Measurements from ENCODE around the gene SF1.
A peak's percentile ranks its signal among the peaks of the same experiment; 100 is the strongest.

DNA sequence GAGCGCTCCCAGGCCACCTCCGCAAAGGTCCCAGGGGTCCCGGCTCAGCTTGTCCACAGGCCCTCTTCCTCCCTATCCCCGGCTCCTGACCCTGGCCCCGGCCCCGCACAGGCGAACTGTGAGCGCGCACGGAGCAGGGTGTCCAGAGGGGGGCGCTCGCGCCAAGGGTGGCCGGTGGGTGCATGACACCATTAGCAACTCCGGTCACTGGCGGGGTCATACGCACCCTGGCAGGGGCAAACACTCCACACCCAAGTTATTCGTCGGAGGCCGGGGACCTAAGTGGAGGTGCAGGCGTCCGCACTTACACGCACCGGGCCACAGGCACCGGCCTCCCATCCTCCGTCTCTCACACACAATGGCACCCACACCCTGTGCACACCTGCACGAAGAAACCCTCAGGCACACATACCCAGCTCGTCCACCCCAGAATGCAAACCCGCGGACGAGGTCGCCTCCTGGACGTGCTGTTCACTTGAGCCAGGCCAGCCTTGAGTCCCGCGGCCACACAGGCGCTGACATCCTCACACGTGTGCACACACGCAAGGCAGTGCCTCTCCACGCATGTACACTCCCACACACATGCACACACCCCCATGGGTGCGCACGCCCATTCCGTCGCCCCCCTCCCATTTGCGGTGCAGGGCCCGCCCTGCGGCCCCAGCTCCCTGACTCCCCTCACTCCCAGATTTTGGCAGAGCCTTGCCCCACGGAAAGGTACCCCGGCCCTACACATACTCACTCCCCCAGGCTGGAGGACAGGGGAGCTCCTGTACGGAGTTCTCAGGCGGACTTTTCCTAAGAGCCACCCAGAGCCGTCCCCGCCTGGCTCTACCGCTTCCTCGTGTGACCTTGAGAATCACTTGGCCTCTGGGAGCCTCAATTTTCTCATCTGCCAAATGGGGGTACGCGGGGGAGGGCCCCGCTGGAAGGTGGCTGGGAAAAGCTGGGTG is 34.5 kb downstream of the SF1 start, which contains the start of gene RASGRP2:
- TF ChIP-seq, protein P1, sequence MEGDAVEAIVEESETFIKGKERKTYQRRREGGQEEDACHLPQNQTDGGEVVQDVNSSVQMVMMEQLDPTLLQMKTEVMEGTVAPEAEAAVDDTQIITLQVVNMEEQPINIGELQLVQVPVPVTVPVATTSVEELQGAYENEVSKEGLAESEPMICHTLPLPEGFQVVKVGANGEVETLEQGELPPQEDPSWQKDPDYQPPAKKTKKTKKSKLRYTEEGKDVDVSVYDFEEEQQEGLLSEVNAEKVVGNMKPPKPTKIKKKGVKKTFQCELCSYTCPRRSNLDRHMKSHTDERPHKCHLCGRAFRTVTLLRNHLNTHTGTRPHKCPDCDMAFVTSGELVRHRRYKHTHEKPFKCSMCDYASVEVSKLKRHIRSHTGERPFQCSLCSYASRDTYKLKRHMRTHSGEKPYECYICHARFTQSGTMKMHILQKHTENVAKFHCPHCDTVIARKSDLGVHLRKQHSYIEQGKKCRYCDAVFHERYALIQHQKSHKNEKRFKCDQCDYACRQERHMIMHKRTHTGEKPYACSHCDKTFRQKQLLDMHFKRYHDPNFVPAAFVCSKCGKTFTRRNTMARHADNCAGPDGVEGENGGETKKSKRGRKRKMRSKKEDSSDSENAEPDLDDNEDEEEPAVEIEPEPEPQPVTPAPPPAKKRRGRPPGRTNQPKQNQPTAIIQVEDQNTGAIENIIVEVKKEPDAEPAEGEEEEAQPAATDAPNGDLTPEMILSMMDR (IDR thresholded peaks at IDR 0.05): peak; percentile 57 to 88 (median 78)
- no peak for TF ChIP-seq POLR2A (IDR thresholded peaks at IDR 0.05)
